Vagina (tissue), 2 donors: ENCODE results near the gene NDUFB8.

ENCODE experiments used
- CTCF ChIP-seq, 3 experiments: fragments of 450-650 bp in 2 of 3; fragments of 200-600 bp in 1 of 3; sonication (generic) in 1 of 3; IDR thresholded peaks; one replicate each; pipeline ENCODE4 v1.5.1; 2017 to 2019; ENCODE audit warnings: antibody characterized with exemption in 3 of 3, mild to moderate bottlenecking in 2 of 3, moderate library complexity in 2 of 3
- POLR2A ChIP-seq, 2 donors: fragments of 450-650 bp; IDR thresholded peaks; one replicate each; pipeline ENCODE4 v1.6.1; 2017; ENCODE audit warnings: antibody characterized with exemption in 2 of 2, mild to moderate bottlenecking in 2 of 2, moderate library complexity in 2 of 2

GRCh38 chr10:100505164-100505563 lies 24.5 kb downstream of the NDUFB8 start:
- TF ChIP-seq CTCF (IDR thresholded peaks at IDR 0.05): no peak
- TF ChIP-seq POLR2A (IDR thresholded peaks at IDR 0.05): no peak
